ENCODE measurements around the gene MSH5.

DNA sequence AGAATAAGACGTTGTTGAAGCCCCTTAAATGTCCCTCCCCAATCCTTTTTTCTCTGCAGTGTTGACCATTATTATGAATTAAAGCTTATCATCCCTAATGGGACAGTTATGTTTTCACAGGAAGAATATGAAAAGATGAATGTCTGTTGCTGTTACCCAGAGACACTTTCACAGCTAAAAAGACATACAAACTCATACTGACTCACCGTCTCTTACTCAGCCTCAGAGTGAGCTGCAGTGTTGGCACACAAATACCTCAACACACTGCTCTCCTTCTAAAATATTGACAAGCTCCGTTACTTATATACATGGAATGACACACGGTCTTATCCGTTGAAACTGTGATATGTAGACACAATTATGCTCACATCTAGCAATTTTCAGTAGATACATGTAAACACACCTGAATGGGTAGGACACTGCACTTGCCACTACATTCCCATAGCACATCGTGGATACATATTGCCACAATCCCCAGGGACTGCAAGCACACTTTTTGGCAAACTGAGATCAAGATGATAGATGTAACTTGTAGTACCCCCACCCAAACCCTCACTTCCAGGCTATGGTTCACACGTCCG, 13.0 kb downstream of the MSH5 start:
- TF ChIP-seq, protein P1, sequence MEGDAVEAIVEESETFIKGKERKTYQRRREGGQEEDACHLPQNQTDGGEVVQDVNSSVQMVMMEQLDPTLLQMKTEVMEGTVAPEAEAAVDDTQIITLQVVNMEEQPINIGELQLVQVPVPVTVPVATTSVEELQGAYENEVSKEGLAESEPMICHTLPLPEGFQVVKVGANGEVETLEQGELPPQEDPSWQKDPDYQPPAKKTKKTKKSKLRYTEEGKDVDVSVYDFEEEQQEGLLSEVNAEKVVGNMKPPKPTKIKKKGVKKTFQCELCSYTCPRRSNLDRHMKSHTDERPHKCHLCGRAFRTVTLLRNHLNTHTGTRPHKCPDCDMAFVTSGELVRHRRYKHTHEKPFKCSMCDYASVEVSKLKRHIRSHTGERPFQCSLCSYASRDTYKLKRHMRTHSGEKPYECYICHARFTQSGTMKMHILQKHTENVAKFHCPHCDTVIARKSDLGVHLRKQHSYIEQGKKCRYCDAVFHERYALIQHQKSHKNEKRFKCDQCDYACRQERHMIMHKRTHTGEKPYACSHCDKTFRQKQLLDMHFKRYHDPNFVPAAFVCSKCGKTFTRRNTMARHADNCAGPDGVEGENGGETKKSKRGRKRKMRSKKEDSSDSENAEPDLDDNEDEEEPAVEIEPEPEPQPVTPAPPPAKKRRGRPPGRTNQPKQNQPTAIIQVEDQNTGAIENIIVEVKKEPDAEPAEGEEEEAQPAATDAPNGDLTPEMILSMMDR (optimal IDR thresholded peaks at IDR 0.05 in 1 of 3, IDR thresholded peaks at IDR 0.05 in 1 of 3, conservative IDR thresholded peaks at IDR 0.05 in 1 of 3; ENCODE audit: extremely low read depth in 1 of 3, insufficient read depth in 2 of 3, low read length in 3 of 3) = no peak
- no peak for TF ChIP-seq EZH2 (IDR thresholded peaks at IDR 0.05; ENCODE audit: low read length)

All from keratinocyte (primary cell).